HFFc6 (cell line): Measurements from ENCODE around the gene CCSER1. TPM values are rescaled to one million over a fixed set of nuclear protein-coding genes. Genes with fewer than 3 reads are reported as not detected.
"Not testable (repeated sequence)": the region's sequence is repeated elsewhere in the genome, so short reads cannot be mapped to it uniquely, and the experiment has no call there.

Experiments
- DNase-seq: peaks from one replicate; pipeline ENCODE4 v3.0.0-alpha.2; 2018
- H3K27ac Mint-ChIP-seq: 2 replicates; pipeline ENCODE4 v1.8.0; 2020; ENCODE audit warnings: mild to moderate bottlenecking, mixed read lengths
- H3K27me3 Mint-ChIP-seq: 2 replicates; pipeline ENCODE4 v1.8.0; 2021; ENCODE audit warnings: mild to moderate bottlenecking, moderate library complexity, mixed read lengths; ENCODE audit not compliant: insufficient read depth
- H3K36me3 Mint-ChIP-seq: 2 replicates; pipeline ENCODE4 v1.8.0; 2021; ENCODE audit warnings: low read depth, mixed read lengths
- H3K4me1 Mint-ChIP-seq: 2 replicates; pipeline ENCODE4 v1.8.0; 2020; ENCODE audit warnings: low read depth, mixed read lengths
- H3K4me3 Mint-ChIP-seq: 2 replicates; pipeline ENCODE4 v1.8.0; 2020; ENCODE audit warnings: mild to moderate bottlenecking, moderate library complexity, mixed read lengths
- H3K9me3 Mint-ChIP-seq: 2 replicates; pipeline ENCODE4 v1.8.0; 2020; ENCODE audit warnings: mild to moderate bottlenecking, mixed read lengths
- total RNA-seq, 6 experiments: library from RNA; stranded (reverse); fragmentation: NEBNext Ultra II Directional; extraction: Animal tissue kit (Norgen Biotek cat#: 25700); gene quantifications; 2 replicates in 1 of 6; 3 replicates in 5 of 6; pipeline ENCODE4 v1.2.3, GENCODE V29; 2021
- TF ChIP-seq, protein P1 (sequence below): fragments of 200-600 bp; sonication (generic); IDR thresholded peaks from 2 replicates; pipeline ENCODE4 v1.5.0; 2021; ENCODE audit warnings: antibody characterized with exemption, mild to moderate bottlenecking

Gene CCSER1
- total RNA-seq, 6 experiments from 2014 or later = not detected

DNA sequence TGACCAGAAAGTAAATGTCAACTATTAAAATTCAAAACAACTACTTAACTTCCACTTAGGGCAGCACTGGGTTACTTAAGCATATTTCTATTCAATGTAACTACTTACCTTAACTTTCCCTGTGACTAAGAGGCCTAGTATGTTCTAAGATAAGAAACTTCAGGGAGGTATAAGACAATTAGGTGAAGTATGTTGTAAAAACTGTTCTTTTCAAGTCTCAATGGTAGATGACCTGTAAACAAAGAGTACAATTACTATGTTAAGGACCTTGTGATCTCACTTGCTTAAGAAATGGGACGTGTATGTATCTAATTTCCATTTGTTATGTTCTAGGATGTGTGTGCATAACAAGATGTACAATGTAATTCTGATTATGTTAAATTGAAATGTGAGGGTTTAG, 960.5 kb downstream of the CCSER1 start:
- DNase-seq = no peak
- peaks cover 26% of the 10 kb centered on the region for H3K9me3 Mint-ChIP-seq
- TF ChIP-seq, protein P1, sequence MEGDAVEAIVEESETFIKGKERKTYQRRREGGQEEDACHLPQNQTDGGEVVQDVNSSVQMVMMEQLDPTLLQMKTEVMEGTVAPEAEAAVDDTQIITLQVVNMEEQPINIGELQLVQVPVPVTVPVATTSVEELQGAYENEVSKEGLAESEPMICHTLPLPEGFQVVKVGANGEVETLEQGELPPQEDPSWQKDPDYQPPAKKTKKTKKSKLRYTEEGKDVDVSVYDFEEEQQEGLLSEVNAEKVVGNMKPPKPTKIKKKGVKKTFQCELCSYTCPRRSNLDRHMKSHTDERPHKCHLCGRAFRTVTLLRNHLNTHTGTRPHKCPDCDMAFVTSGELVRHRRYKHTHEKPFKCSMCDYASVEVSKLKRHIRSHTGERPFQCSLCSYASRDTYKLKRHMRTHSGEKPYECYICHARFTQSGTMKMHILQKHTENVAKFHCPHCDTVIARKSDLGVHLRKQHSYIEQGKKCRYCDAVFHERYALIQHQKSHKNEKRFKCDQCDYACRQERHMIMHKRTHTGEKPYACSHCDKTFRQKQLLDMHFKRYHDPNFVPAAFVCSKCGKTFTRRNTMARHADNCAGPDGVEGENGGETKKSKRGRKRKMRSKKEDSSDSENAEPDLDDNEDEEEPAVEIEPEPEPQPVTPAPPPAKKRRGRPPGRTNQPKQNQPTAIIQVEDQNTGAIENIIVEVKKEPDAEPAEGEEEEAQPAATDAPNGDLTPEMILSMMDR = no peak
- no peak overlapping the region for H3K27ac Mint-ChIP-seq
- H3K4me3 Mint-ChIP-seq = no peak overlapping the region
- no peaks in the 10 kb centered on the region for H3K4me1 Mint-ChIP-seq
- H3K27me3 Mint-ChIP-seq = no peaks in the 10 kb centered on the region
- no peaks in the 10 kb centered on the region for H3K36me3 Mint-ChIP-seq

DNA sequence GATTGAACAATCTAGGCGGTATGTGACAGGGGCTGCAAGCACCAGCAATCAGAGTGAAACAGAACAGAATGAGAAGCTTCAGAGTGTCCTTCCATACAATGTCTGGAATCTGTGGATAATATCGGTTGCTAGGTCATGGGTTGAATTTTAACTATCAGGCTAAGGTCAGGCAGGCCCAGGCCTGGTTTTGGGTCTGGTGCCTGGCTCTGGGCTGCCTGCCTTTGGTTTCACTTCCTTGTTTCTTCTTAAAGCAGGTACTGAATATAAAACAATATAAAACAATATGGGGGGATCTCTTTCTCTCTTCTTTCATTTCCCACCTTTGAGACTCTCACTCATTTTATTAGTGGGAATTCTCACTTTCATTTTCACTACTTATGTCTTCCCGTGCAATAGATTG, 962.0 kb downstream of the CCSER1 start:
- Mint-ChIP-seq H3K4me3 (no peak overlapping the region), H3K36me3 (no peaks in the 10 kb centered on the region), H3K9me3 (peaks cover 32% of the 10 kb centered on the region), H3K27me3 (no peaks in the 10 kb centered on the region), H3K4me1 (no peaks in the 10 kb centered on the region), H3K27ac (no peak overlapping the region)
- TF ChIP-seq, protein P1 = no peak
- DNase-seq = no peak

DNA sequence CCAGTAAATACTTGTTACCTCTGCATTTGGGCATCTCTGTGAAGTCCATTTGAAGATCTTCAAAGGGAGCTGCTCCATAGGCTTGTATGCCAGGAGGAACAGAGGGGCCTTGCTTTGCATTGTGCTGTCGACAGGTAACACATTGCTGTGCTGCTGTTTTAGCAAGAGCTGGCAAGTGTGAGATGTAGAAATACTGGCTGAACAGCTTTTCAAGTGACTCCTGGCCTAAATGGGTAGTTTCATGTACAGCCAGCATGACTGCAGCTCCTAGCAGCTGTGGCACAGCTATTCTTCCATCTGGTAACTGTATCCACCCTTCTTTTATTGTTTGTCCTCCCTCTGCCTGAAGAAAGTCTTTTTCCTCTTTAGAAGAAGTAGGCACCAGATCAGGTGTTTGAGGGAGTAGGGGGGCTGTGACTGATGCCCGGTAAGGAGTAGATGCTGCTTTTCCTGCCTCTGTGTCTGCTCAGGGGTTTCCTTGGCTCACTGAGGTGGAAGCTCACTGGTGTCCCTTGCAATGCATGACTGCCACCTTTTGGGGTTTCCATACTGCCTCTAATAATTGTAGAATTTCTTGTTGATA, 965.3 kb downstream of the CCSER1 start:
- Mint-ChIP-seq H3K4me1 (no peaks in the 10 kb centered on the region), H3K27me3 (no peaks in the 10 kb centered on the region), H3K4me3 (no peak overlapping the region), H3K36me3 (no peaks in the 10 kb centered on the region), H3K9me3 (peaks cover 50% of the 10 kb centered on the region), H3K27ac (no peak overlapping the region)
- DNase-seq = no peak
- TF ChIP-seq, protein P1 = no peak

DNA sequence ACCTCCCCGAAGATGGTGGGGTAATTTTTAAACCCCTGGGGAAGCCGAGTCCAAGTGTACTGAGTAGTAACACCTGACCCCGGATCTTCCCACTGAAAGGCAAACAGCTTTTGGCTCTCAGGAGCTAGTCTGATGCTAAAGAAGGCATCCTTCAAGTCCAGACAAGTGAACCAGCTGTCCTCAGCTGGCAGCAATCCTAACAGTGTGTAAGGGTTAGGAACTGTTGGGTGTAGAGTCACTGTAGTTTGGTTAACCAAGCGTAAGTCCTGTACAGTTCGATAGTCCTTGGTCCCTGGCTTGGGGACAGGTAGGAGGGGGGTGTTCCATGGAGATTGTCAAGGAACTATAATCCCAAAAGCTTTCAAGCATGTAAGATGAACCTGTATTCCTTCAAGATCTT, 967.0 kb downstream of the CCSER1 start:
- H3K4me1 Mint-ChIP-seq = not testable (repeated sequence)

DNA sequence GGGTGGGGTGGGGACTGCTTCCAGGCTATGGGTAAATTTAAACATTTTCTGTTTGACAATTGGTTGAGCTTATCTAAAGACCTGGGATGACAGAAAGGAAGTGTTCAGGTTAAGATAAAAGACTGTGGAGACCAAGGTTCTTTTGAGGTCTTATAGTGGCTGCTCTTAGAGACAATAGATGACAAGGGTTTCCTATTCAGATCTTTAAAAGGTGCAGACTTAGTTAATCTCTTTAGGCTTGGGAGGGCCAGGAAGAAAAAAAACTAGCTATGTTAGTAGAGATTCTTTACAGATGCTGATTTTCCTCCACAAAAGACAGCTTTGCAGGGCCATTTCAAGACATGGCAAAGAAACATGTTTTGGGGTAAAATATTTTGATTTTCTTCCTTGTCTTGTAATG, 972.5 kb downstream of the CCSER1 start:
- Mint-ChIP-seq H3K27me3 (no peaks in the 10 kb centered on the region), H3K9me3 (peaks cover 51% of the 10 kb centered on the region), H3K4me1 (no peaks in the 10 kb centered on the region), H3K4me3 (no peak overlapping the region), H3K27ac (no peak overlapping the region), H3K36me3 (no peaks in the 10 kb centered on the region)
- TF ChIP-seq, protein P1 = no peak
- DNase-seq = no peak

More for the DNA sequence above, 967.0 kb downstream of the CCSER1 start:
- not testable (repeated sequence) for H3K27ac Mint-ChIP-seq, H3K4me3 Mint-ChIP-seq, DNase-seq, H3K27me3 Mint-ChIP-seq, H3K36me3 Mint-ChIP-seq
- H3K9me3 Mint-ChIP-seq = peaks cover 45% of the 10 kb centered on the region

DNA sequence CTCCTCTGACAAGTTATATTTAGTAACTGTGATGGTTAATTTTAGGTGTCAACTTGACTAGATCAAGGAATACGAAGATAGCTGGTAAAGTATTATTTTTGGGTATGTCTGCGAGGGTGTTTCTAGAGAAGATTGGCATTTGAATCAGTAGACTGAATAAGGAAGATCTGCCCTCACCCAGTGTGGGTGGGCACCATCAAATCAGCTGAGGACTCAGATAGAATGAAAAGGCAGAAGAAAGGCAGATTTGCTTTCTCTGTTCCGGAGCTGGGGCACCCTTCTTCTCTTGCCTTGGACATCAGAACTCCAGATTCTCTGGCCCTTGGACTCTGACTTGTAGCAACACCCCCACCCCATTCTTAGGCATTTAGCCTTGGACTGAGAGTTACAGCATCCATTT, 981.6 kb downstream of the CCSER1 start:
- Mint-ChIP-seq H3K27me3 (no peaks in the 10 kb centered on the region; the same call in 1 of the 2 replicates), H3K4me1 (no peaks in the 10 kb centered on the region), H3K9me3 (peaks cover 29% of the 10 kb centered on the region), H3K4me3 (no peak overlapping the region), H3K36me3 (no peaks in the 10 kb centered on the region), H3K27ac (no peak overlapping the region)
- TF ChIP-seq, protein P1 = no peak
- no peak for DNase-seq
